Breast epithelium (tissue), 3 donors: ENCODE measurements around the gene KATNAL2.

Experiments used
- POLR2A ChIP-seq: fragments of 450-650 bp; IDR thresholded peaks from one replicate; pipeline ENCODE4 v1.6.1; 2016; ENCODE audit warnings: antibody characterized with exemption, mild to moderate bottlenecking, moderate library complexity
- POLR2AphosphoS5 ChIP-seq, 3 donors: sonication (generic); formaldehyde crosslinking; IDR thresholded peaks; one replicate each; pipeline ENCODE4 v1.6.1; 2017; ENCODE audit warnings: antibody characterized with exemption in 3 of 3

GRCh38 chr18:47040982-47041381, 123.6 kb downstream of the KATNAL2 start:
- TF ChIP-seq POLR2A (no peak), POLR2AphosphoS5 (IDR thresholded peaks at IDR 0.05) (no peak)
